D341Med (cell line): ENCODE data around the gene ADGRL3.
"Not testable (repeated sequence)": the region's sequence is repeated elsewhere in the genome, so short reads cannot be mapped to it uniquely, and the experiment has no call there.

ENCODE experiments used
- DNase-seq: peaks from one replicate; pipeline ENCODE4 v3.0.0; 2012; ENCODE audit warnings: low spot score

Gene ADGRL3

GRCh38 chr4:61646746-61647350 is 446.7 kb downstream of the ADGRL3 start:
- not testable (repeated sequence) for DNase-seq

DNA sequence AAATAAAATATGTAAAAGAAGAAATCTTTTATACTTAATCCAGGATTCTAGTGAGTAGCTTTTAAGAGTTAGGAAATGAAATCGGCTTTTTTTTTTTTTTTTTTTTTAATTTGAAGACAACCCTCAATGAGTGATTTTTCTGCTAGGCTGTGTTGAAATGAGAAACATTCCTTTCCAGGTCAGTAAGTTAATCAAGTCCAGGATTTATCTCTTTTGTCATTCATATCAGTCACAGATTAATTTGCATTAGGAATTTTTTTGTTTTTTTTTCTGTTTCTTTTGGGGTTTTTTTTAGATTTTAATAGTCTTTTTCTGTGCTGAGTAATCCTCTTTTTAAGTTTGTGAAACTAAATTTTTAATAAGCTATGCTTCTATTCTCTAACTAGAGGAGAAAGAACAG is 448.1 kb downstream of the ADGRL3 start:
- DNase-seq = no peak

DNA sequence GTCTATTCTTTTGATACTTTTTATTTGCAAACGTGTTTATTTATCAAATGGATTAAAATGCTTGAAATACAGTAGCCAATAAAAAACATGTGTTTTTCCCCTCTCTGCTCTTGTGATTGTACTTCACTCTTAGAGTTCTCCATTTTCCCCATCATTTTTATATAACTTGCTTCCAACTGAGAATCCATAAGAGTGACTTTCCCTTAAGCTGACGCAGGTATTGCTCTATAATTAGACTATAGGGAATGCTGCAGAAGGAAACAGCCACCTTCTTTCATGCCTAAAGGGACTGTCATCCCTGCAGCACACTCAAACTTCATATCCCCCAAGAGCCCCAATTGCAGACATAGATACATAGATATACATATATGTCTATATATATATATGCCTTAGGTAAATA is 456.9 kb downstream of the ADGRL3 start:
- DNase-seq = no peak

GRCh38 chr4:61661960-61662359 is 461.8 kb downstream of the ADGRL3 start:
- DNase-seq = no peak

DNA sequence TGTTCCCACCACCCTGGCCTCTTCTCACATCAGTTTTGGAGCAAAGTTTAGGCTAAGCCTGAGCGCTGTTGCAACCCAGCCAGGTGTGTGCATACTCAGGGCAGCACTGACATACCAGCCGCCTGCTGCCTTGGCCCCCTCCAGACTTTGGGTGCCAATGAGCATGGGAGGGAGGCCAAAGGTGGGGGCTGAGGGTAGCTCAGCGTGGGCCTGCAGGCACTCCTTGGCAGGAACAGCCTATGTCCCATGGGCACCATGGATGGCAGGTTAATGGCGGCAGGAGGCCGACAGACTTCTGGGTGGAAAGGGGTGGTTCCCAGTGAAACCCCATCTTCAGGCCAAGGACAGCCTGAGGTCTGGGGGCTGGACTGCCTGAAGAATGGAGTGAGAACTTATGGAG is 462.2 kb downstream of the ADGRL3 start:
- no peak for DNase-seq

DNA sequence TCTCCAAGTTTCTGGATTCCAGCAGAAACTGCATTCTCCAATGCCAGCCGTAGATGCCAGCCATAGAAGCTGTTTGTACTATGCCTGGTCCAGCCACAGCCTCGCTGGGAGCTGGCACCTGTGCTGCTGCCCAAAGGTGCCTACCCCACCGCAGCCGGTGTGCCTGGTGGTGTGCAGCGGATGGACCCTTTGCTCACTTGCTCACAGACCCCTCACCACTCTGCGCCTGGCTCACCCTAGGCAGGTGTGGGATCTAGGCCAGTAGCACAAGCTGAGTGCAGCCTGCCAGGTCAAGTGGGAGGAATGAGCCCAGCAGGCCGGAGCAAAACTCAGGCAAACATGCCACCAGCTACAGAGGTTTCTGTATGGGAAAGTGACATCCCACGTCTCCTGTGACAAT is 463.2 kb downstream of the ADGRL3 start:
- DNase-seq = no peak

DNA sequence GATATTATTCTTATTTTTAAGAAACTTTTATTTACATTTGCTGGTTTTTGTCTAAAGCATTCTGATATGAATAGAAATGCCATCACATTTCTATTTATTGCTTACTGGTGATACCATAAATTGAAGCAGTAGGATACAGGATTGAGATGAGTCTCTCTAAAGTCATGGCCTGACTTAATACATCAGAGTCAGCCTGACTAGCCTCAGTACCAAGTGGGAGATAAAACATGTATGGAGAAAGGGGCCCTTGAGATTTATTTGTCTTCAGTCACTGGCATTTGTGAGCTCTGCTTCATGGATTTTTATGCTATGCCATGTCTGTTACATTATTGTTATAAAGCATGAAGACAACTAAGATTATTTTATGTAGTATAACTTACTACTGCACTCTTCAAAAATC is 465.5 kb downstream of the ADGRL3 start:
- no peak for DNase-seq

DNA sequence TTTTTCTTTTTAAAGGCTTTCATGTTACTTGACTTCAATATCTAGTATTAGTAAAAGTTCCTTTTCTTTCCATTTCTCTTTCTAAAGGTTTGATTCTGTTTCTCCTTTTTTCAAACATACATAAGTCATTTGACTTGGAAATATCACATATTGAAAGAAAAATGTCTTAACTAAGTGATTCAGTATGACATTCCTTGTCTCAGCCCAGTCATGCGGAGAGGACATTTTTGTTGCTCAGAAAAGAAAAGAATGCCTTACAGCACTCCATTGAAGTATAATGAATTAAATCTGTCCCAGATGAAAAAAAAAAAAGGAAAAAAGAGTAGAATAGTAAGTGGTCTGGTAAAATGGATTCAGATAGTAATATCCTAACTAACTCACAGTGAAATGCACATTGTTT is 466.1 kb downstream of the ADGRL3 start:
- DNase-seq = no peak

DNA sequence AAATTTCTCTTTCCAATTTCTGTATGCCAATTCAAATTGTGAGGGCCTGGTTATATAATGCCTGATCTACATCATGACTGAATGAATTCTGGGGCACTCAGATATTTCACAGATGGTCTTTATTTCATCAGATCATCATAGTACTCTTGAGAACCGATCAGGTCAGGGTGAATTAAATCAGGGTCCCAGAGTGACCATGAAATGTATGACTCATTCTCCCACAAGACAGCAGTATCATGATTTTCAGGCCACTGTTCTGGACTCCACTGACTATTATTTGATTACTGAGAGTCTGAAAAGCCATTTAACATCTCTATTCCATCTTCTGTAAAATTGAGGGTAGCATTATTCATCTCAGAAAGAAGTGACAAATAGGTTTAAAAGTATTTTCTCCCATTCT is 471.5 kb downstream of the ADGRL3 start:
- DNase-seq = no peak

DNA sequence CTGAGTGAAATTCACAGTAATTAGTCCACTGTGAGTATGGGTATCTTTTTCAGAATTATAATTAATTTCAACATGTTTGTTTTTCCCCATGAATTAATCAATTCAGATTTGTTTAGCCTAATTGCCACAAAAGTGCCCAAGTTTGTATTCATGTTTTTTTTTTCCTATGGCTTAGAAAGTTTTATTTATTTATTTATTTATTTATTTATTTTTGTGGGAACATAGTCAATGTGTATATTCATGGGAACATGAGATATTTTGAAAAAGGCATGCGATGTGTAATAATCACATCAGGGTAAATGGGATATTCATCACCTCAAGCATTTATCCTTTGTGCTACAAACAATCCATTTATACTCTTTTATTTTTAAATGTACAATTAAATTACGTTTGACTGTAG is 475.3 kb downstream of the ADGRL3 start:
- no peak for DNase-seq

DNA sequence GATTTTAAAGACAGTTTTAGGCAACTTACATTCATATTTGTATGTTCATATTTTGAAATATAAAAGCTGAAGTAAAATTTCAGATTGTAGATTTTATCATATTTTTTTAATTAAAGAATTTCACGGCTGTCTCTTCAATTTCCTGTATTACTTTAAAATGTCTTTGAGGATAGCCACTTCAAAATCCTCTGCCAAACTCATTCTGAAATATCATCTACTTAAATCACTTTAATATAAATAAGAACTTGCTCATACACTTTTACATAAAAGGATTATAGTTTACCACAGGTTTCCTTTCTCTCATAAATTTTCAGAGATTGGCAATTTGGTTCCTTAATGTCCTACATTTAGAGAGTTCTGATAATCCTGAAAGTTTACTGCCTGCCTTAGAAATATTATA is 478.2 kb downstream of the ADGRL3 start:
- DNase-seq = no peak

GRCh38 chr4:61693520-61693919 is 493.4 kb downstream of the ADGRL3 start:
- no peak for DNase-seq

GRCh38 chr4:61714387-61714911 is 514.3 kb downstream of the ADGRL3 start:
- no peak for DNase-seq

- DNase-seq = no peak
Measured at GRCh38 chr4:61716426-61716825, 516.3 kb downstream of the ADGRL3 start.

GRCh38 chr4:61723492-61723891 is 523.4 kb downstream of the ADGRL3 start:
- DNase-seq = no peak

- DNase-seq = no peak
Measured at GRCh38 chr4:61727286-61727685, 527.2 kb downstream of the ADGRL3 start.

DNA sequence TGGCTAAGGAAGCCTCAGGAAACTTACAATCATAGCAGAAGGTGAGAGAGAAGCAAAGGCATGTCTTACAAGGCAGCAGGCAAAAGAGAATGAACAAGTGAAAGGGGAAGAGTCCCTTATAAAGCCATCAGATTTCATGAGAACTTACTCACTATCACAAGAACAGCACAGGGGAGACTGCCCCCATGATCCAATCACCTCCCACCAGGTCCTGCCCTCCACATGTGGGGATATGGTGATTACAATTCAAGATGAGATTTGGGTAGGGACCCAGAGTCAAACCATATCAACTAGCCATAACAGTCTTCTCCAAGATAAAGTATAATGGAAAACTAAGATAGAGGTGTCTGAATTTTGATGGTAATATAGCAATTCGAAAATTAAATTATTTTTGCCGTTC is 534.3 kb downstream of the ADGRL3 start:
- no peak for DNase-seq

DNA sequence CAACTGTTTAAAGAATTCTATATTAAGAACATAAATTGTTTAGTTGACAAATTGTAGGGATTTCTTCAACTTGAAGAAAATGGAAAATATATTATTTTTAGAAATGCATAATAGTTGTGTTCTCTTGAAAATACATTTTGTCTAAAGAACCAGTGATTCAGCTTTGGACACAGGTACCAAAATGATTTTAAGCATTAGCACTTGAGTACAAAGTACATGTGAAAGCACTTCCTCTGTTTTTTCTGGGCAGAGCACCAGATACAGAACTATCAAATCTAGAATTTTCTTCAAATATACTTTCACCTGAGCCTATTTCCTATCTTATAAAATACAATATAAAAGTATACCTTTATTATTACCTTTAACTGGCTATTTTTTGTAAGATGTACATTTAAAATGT is 539.8 kb downstream of the ADGRL3 start:
- no peak for DNase-seq

DNA sequence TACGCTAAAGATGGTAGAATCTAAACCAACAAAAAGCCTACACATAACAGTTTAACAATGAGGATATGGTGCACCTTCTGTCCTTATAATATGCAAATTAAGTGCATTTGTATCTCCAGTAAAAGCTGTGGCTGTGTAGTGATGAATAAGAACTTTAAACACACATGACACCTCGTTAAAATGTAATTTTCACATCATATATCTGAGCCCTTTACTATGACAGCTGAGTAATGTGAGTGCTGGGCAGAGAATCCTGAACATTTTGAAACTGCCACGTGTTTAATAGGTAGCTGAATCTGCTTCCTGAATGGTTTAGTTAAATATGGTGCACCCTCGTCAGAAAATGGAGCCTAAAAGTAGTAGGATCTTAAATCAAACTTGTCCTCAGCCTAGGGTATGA is 540.8 kb downstream of the ADGRL3 start:
- DNase-seq = no peak

- DNase-seq = peak; percentile 51
Measured at GRCh38 chr4:61741327-61742096, 541.4 kb downstream of the ADGRL3 start.

GRCh38 chr4:61750810-61751209 is 550.7 kb downstream of the ADGRL3 start:
- DNase-seq = no peak

GRCh38 chr4:61752617-61753016 is 552.5 kb downstream of the ADGRL3 start:
- no peak for DNase-seq

- DNase-seq = no peak
Measured at GRCh38 chr4:61753739-61754138, 553.6 kb downstream of the ADGRL3 start.

DNA sequence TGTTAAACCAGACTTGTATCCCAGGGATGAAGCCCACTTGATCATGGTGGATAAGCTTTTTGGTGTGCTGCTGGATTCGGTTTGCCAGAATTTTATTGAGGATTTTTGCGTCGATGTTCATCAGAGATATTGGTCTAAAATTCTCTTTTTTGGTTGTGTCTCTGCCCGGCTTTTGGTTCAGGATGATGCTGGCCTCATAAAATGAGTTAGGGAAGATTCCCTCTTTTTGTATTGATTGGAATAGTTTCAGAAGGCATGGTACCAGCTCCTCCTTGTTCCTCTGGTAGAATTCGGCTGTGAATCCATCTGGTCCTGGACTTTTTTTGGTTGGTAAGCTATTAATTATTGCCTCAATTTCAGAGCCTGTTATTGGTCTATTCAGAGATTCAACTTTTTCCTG is 556.8 kb downstream of the ADGRL3 start:
- DNase-seq = not testable (repeated sequence)
